GM23338 (cell line): ENCODE results near the gene JRKL. TPM values are rescaled to one million over a fixed set of nuclear protein-coding genes. Genes with fewer than 3 reads are reported as not detected.

Experiments
- ATAC-seq: fragments of 200-7000 bp; cut with Tn5 transposase; 3 replicates; pipeline ENCODE4 v1.9.1; 2020
- DNase-seq: peaks from one replicate; pipeline ENCODE4 v3.0.0-alpha.2; 2015; ENCODE audit warnings: low spot score
- H2AFZ ChIP-seq: fragments of 200-600 bp; sonication (generic); 2 replicates; pipeline ENCODE4 v1.8.0; 2016; ENCODE audit warnings: antibody characterized with exemption, mild to moderate bottlenecking, moderate library complexity
- H3F3A ChIP-seq: fragments of 200-600 bp; sonication (generic); replicated peaks from 2 replicates; pipeline ENCODE4 v1.8.0; 2017; ENCODE audit warnings: antibody characterized with exemption, mixed run types, low read depth
- H3K27ac ChIP-seq: fragments of 200-600 bp; sonication (generic); 2 replicates; pipeline ENCODE4 v1.6.1; 2016; ENCODE audit warnings: low read depth
- H3K27me3 ChIP-seq: fragments of 200-600 bp; sonication (generic); 2 replicates; pipeline ENCODE4 v1.8.0; 2016; ENCODE audit warnings: mild to moderate bottlenecking, mixed run types, moderate library complexity; ENCODE audit not compliant: insufficient read depth
- H3K36me3 ChIP-seq: fragments of 200-600 bp; sonication (generic); 2 replicates; pipeline ENCODE4 v1.8.0; 2016; ENCODE audit warnings: mild to moderate bottlenecking; ENCODE audit not compliant: insufficient read depth
- H3K4me1 ChIP-seq: fragments of 200-600 bp; sonication (generic); 2 replicates; pipeline ENCODE4 v1.8.0; 2016; ENCODE audit warnings: mild to moderate bottlenecking, moderate library complexity; ENCODE audit not compliant: insufficient read depth
- H3K4me2 ChIP-seq: fragments of 200-600 bp; sonication (generic); 2 replicates; pipeline ENCODE4 v1.7.1; 2017; ENCODE audit warnings: mixed run types
- H3K4me3 ChIP-seq: fragments of 200-600 bp; sonication (generic); 2 replicates; pipeline ENCODE4 v1.6.1; 2016; ENCODE audit warnings: mixed run types
- H3K79me2 ChIP-seq: fragments of 200-600 bp; sonication (generic); replicated peaks from 2 replicates; pipeline ENCODE4 v1.8.0; 2017; ENCODE audit warnings: mild to moderate bottlenecking; ENCODE audit not compliant: insufficient read depth
- H3K9me2 ChIP-seq: fragments of 200-600 bp; sonication (generic); 2 replicates; pipeline ENCODE4 v1.8.0; 2017; ENCODE audit not compliant: insufficient read depth
- H4K20me1 ChIP-seq: fragments of 200-600 bp; sonication (generic); replicated peaks from 2 replicates; pipeline ENCODE4 v1.8.0; 2017; ENCODE audit warnings: mild to moderate bottlenecking; ENCODE audit not compliant: insufficient read depth
- H3K27ac Mint-ChIP-seq: 2 replicates; pipeline ENCODE4 v1.8.0; 2020; ENCODE audit warnings: inconsistent platforms, mild to moderate bottlenecking, moderate library complexity, mixed read lengths
- H3K27me3 Mint-ChIP-seq: 3 replicates; pipeline ENCODE4 v1.8.0; 2022; ENCODE audit warnings: low read depth, mild to moderate bottlenecking, moderate library complexity, mixed read lengths, inconsistent platforms; ENCODE audit not compliant: insufficient read depth, poor library complexity
- H3K36me3 Mint-ChIP-seq: 3 replicates; pipeline ENCODE4 v1.8.0; 2021; ENCODE audit warnings: low read depth, mild to moderate bottlenecking, inconsistent platforms, moderate library complexity, mixed read lengths
- H3K4me1 Mint-ChIP-seq: 3 replicates; pipeline ENCODE4 v1.8.0; 2020; ENCODE audit warnings: mild to moderate bottlenecking, inconsistent platforms, mixed read lengths
- H3K4me3 Mint-ChIP-seq: 3 replicates; pipeline ENCODE4 v1.8.0; 2021; ENCODE audit warnings: moderate library complexity, mild to moderate bottlenecking, inconsistent platforms, mixed read lengths
- H3K9me3 Mint-ChIP-seq: 3 replicates; pipeline ENCODE4 v1.8.0; 2020; ENCODE audit warnings: moderate library complexity, mild to moderate bottlenecking, inconsistent platforms, mixed read lengths
- CREB1 ChIP-seq: fragments of 250-450 bp; sonication (Bioruptor Pico); IDR thresholded peaks from 2 replicates; pipeline ENCODE4 v1.5.0; 2020; ENCODE audit warnings: low read depth, mild to moderate bottlenecking, moderate library complexity
- EZH2 ChIP-seq: fragments of 200-600 bp; sonication (generic); IDR thresholded peaks from one replicate; pipeline ENCODE4 v1.8.0; 2017; ENCODE audit warnings: antibody characterized with exemption, mild to moderate bottlenecking, low read depth; ENCODE audit not compliant: unreplicated experiment
- EZH2phosphoT487 ChIP-seq: fragments of 200-600 bp; sonication (generic); IDR thresholded peaks from one replicate; pipeline ENCODE4 v1.8.1; 2018; ENCODE audit warnings: antibody characterized with exemption; ENCODE audit not compliant: unreplicated experiment
- JUNB ChIP-seq: IDR thresholded peaks from one replicate; pipeline ENCODE4 v1.6.1; 2016; ENCODE audit warnings: antibody characterized with exemption; ENCODE audit not compliant: unreplicated experiment
- NANOG ChIP-seq: IDR thresholded peaks from 2 replicates; pipeline ENCODE4 v1.6.1; 2016; ENCODE audit warnings: antibody characterized with exemption, borderline replicate concordance
- POLR2AphosphoS5 ChIP-seq: IDR thresholded peaks from 2 replicates; pipeline ENCODE4 v1.6.1; 2016; ENCODE audit warnings: antibody characterized with exemption, low read depth
- STAT1 ChIP-seq: IDR thresholded peaks from one replicate; pipeline ENCODE4 v1.6.1; 2016; ENCODE audit warnings: antibody characterized with exemption; ENCODE audit not compliant: unreplicated experiment
- ZNF114 ChIP-seq: fragments of 250-450 bp; sonication (Bioruptor Pico); IDR thresholded peaks from 2 replicates; pipeline ENCODE4 v1.5.0; 2020; ENCODE audit warnings: mild to moderate bottlenecking, moderate library complexity
- ZNF331 ChIP-seq: fragments of 250-450 bp; sonication (Bioruptor Pico); IDR thresholded peaks from 2 replicates; pipeline ENCODE4 v1.5.0; 2020; ENCODE audit warnings: low read depth, mild to moderate bottlenecking, moderate library complexity
- polyA plus RNA-seq: library from polyadenylated mRNA; unstranded; fragments of >200 nt; fragmentation: Nextera tagmentation; extraction: Ambion mirVana; gene quantifications from 2 replicates; pipeline ENCODE4 v1.2.1, GENCODE V29; 2016
- total RNA-seq: library from RNA; depleted of rRNA; stranded (reverse); fragments of >200 nt; shearing (Covaris generic); gene quantifications from 2 replicates; pipeline ENCODE4 v1.2.3, GENCODE V29; 2014
- TF ChIP-seq, protein P1 (sequence below), 2 experiments: fragments of 200-600 bp in 1 of 2; sonication (generic) in 1 of 2; conservative IDR thresholded peaks; 2 replicates each; pipeline versions ENCODE4 v1.5.1 to v1.6.1; 2016 to 2017; ENCODE audit warnings: antibody characterized with exemption in 2 of 2, low read depth in 2 of 2, mild to moderate bottlenecking in 2 of 2, moderate library complexity in 1 of 2
- TF ChIP-seq, protein P2 (sequence below): fragments of 250-450 bp; sonication (Bioruptor Pico); IDR thresholded peaks from 2 replicates; pipeline ENCODE4 v1.5.0; 2020; ENCODE audit warnings: mild to moderate bottlenecking, moderate library complexity
- TF ChIP-seq, protein P3 (sequence below): IDR thresholded peaks from 2 replicates; pipeline ENCODE4 v1.6.1; 2016; ENCODE audit warnings: antibody characterized with exemption
- TF ChIP-seq, protein P4 (sequence below): IDR thresholded peaks from one replicate; pipeline ENCODE4 v1.6.1; 2018; ENCODE audit warnings: antibody characterized with exemption; ENCODE audit not compliant: unreplicated experiment

The JRKL gene
- total and polyA plus RNA-seq, 2 experiments from 2014 or later, result 3.8 to 5.2 TPM

DNA sequence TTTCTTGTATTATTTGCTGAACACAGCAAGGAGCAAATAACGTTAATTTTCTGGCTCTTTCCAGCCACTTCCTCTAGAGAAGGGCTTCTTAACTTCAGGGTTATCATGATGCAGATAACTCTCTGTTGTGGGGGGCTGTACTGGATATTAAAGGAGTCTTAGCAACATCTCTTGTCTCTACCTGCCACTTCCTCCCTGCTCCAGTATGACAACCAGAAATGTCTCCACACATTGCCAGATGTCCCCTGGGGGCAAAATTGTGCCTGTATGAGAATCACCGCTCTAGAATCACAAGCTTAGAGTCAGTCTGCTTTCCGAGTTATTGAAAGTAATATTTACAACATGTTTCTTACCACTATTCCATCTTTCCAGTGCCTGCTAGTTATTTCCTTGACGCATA is 6.8 kb downstream of the JRKL start:
- Histone ChIP-seq H2AFZ (no peak overlapping the region), H4K20me1 (no peaks in the 10 kb centered on the region), H3F3A (no peaks in the 10 kb centered on the region), H3K9me2 (no peaks in the 10 kb centered on the region), H3K4me3 (no peak overlapping the region), H3K79me2 (no peaks in the 10 kb centered on the region; the same call in 1 of the 2 replicates), H3K27ac (no peak overlapping the region), H3K36me3 (no peaks in the 10 kb centered on the region), H3K4me2 (no peak overlapping the region), H3K4me1 (no peaks in the 10 kb centered on the region), H3K27me3 (no peaks in the 10 kb centered on the region)
- no peaks in the 10 kb centered on the region; the same call in 2 of the 3 replicates for H3K9me3 Mint-ChIP-seq
- peaks cover 2% of the 10 kb centered on the region; the same call in 1 of the 3 replicates for H3K36me3 Mint-ChIP-seq
- ATAC-seq (no peak), DNase-seq (no peak)
- no peaks in the 10 kb centered on the region for H3K27me3 Mint-ChIP-seq
- TF ChIP-seq ZNF114 (no peak), EZH2 (no peak), ZNF331 (CRISPR knock-in tag) (no peak), NANOG (no peak), STAT1 (no peak), JUNB (no peak), EZH2phosphoT487 (no peak), CREB1 (CRISPR knock-in tag) (no peak), POLR2AphosphoS5 (no peak)
- TF ChIP-seq, protein P1, sequence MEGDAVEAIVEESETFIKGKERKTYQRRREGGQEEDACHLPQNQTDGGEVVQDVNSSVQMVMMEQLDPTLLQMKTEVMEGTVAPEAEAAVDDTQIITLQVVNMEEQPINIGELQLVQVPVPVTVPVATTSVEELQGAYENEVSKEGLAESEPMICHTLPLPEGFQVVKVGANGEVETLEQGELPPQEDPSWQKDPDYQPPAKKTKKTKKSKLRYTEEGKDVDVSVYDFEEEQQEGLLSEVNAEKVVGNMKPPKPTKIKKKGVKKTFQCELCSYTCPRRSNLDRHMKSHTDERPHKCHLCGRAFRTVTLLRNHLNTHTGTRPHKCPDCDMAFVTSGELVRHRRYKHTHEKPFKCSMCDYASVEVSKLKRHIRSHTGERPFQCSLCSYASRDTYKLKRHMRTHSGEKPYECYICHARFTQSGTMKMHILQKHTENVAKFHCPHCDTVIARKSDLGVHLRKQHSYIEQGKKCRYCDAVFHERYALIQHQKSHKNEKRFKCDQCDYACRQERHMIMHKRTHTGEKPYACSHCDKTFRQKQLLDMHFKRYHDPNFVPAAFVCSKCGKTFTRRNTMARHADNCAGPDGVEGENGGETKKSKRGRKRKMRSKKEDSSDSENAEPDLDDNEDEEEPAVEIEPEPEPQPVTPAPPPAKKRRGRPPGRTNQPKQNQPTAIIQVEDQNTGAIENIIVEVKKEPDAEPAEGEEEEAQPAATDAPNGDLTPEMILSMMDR (conservative IDR thresholded peaks at IDR 0.05; ENCODE audit: low read depth in 2 of 2), result no peak
- TF ChIP-seq, protein P2, sequence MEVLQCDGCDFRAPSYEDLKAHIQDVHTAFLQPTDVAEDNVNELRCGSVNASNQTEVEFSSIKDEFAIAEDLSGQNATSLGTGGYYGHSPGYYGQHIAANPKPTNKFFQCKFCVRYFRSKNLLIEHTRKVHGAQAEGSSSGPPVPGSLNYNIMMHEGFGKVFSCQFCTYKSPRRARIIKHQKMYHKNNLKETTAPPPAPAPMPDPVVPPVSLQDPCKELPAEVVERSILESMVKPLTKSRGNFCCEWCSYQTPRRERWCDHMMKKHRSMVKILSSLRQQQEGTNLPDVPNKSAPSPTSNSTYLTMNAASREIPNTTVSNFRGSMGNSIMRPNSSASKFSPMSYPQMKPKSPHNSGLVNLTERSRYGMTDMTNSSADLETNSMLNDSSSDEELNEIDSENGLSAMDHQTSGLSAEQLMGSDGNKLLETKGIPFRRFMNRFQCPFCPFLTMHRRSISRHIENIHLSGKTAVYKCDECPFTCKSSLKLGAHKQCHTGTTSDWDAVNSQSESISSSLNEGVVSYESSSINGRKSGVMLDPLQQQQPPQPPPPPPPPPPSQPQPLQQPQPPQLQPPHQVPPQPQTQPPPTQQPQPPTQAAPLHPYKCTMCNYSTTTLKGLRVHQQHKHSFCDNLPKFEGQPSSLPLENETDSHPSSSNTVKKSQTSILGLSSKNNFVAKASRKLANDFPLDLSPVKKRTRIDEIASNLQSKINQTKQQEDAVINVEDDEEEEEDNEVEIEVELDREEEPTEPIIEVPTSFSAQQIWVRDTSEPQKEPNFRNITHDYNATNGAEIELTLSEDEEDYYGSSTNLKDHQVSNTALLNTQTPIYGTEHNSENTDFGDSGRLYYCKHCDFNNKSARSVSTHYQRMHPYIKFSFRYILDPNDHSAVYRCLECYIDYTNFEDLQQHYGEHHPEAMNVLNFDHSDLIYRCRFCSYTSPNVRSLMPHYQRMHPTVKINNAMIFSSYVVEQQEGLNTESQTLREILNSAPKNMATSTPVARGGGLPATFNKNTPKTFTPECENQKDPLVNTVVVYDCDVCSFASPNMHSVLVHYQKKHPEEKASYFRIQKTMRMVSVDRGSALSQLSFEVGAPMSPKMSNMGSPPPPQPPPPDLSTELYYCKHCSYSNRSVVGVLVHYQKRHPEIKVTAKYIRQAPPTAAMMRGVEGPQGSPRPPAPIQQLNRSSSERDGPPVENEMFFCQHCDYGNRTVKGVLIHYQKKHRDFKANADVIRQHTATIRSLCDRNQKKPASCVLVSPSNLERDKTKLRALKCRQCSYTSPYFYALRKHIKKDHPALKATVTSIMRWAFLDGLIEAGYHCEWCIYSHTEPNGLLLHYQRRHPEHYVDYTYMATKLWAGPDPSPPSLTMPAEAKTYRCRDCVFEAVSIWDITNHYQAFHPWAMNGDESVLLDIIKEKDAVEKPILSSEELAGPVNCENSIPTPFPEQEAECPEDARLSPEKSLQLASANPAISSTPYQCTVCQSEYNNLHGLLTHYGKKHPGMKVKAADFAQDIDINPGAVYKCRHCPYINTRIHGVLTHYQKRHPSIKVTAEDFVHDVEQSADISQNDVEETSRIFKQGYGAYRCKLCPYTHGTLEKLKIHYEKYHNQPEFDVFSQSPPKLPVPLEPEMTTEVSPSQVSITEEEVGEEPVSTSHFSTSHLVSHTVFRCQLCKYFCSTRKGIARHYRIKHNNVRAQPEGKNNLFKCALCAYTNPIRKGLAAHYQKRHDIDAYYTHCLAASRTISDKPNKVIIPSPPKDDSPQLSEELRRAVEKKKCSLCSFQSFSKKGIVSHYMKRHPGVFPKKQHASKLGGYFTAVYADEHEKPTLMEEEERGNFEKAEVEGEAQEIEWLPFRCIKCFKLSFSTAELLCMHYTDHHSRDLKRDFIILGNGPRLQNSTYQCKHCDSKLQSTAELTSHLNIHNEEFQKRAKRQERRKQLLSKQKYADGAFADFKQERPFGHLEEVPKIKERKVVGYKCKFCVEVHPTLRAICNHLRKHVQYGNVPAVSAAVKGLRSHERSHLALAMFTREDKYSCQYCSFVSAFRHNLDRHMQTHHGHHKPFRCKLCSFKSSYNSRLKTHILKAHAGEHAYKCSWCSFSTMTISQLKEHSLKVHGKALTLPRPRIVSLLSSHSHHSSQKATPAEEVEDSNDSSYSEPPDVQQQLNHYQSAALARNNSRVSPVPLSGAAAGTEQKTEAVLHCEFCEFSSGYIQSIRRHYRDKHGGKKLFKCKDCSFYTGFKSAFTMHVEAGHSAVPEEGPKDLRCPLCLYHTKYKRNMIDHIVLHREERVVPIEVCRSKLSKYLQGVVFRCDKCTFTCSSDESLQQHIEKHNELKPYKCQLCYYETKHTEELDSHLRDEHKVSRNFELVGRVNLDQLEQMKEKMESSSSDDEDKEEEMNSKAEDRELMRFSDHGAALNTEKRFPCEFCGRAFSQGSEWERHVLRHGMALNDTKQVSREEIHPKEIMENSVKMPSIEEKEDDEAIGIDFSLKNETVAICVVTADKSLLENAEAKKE (CRISPR knock-in tag), result no peak
- TF ChIP-seq, protein P3, sequence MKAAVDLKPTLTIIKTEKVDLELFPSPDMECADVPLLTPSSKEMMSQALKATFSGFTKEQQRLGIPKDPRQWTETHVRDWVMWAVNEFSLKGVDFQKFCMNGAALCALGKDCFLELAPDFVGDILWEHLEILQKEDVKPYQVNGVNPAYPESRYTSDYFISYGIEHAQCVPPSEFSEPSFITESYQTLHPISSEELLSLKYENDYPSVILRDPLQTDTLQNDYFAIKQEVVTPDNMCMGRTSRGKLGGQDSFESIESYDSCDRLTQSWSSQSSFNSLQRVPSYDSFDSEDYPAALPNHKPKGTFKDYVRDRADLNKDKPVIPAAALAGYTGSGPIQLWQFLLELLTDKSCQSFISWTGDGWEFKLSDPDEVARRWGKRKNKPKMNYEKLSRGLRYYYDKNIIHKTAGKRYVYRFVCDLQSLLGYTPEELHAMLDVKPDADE, result no peak
- TF ChIP-seq, protein P4, sequence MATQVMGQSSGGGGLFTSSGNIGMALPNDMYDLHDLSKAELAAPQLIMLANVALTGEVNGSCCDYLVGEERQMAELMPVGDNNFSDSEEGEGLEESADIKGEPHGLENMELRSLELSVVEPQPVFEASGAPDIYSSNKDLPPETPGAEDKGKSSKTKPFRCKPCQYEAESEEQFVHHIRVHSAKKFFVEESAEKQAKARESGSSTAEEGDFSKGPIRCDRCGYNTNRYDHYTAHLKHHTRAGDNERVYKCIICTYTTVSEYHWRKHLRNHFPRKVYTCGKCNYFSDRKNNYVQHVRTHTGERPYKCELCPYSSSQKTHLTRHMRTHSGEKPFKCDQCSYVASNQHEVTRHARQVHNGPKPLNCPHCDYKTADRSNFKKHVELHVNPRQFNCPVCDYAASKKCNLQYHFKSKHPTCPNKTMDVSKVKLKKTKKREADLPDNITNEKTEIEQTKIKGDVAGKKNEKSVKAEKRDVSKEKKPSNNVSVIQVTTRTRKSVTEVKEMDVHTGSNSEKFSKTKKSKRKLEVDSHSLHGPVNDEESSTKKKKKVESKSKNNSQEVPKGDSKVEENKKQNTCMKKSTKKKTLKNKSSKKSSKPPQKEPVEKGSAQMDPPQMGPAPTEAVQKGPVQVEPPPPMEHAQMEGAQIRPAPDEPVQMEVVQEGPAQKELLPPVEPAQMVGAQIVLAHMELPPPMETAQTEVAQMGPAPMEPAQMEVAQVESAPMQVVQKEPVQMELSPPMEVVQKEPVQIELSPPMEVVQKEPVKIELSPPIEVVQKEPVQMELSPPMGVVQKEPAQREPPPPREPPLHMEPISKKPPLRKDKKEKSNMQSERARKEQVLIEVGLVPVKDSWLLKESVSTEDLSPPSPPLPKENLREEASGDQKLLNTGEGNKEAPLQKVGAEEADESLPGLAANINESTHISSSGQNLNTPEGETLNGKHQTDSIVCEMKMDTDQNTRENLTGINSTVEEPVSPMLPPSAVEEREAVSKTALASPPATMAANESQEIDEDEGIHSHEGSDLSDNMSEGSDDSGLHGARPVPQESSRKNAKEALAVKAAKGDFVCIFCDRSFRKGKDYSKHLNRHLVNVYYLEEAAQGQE, result no peak
- no peak overlapping the region for H3K27ac Mint-ChIP-seq
- H3K4me1 Mint-ChIP-seq, result no peaks in the 10 kb centered on the region
- no peak overlapping the region for H3K4me3 Mint-ChIP-seq
